DND-41 (cell line): ENCODE results near the gene HCRTR1.

Experiments
- ATAC-seq: fragments of 200-7000 bp; cut with Tn5 transposase; 3 replicates; pipeline ENCODE4 v1.9.1; 2021; ENCODE audit warnings: low read depth; ENCODE audit not compliant: insufficient read depth
- DNase-seq: peaks from one replicate; pipeline ENCODE4 v3.0.0-alpha.2; 2020
- H2AFZ ChIP-seq: 2 replicates; pipeline ENCODE4 v1.6.0; 2012; ENCODE audit warnings: low read depth, low read length
- H3K27ac ChIP-seq: 2 replicates; pipeline ENCODE4 v1.5.1; 2012; ENCODE audit warnings: low read length, inconsistent platforms
- H3K27me3 ChIP-seq: fragments of 200-600 bp; sonication (generic); 2 replicates; pipeline ENCODE4 v1.6.0; 2012; ENCODE audit warnings: low read length, mild to moderate bottlenecking, inconsistent platforms; ENCODE audit not compliant: insufficient read depth, poor library complexity
- H3K36me3 ChIP-seq: 2 replicates; pipeline ENCODE4 v1.5.1; 2012; ENCODE audit warnings: low read length, inconsistent platforms; ENCODE audit not compliant: insufficient read depth
- H3K4me1 ChIP-seq: 2 replicates; pipeline ENCODE4 v1.5.1; 2012; ENCODE audit warnings: mild to moderate bottlenecking, low read length; ENCODE audit not compliant: insufficient read depth
- H3K4me2 ChIP-seq: 2 replicates; pipeline ENCODE4 v1.6.0; 2012; ENCODE audit warnings: mild to moderate bottlenecking, moderate library complexity, low read length, inconsistent platforms; ENCODE audit not compliant: insufficient read depth
- H3K4me3 ChIP-seq, 2 experiments: fragments of 200-600 bp in 1 of 2; shearing (Covaris generic) in 1 of 2; 2 replicates each; pipeline ENCODE4 v1.5.1; 2012 to 2016; ENCODE audit warnings: inconsistent platforms in 2 of 2, low read length in 2 of 2, mild to moderate bottlenecking in 2 of 2, low read depth in 1 of 2, moderate library complexity in 1 of 2
- H3K79me2 ChIP-seq: 2 replicates; pipeline ENCODE4 v1.6.0; 2012; ENCODE audit warnings: low read length, inconsistent platforms; ENCODE audit not compliant: insufficient read depth
- H3K9ac ChIP-seq: 2 replicates; pipeline ENCODE4 v1.6.0; 2012; ENCODE audit warnings: low read depth, mild to moderate bottlenecking, inconsistent platforms, low read length, moderate library complexity
- H3K9me3 ChIP-seq: 2 replicates; pipeline ENCODE4 v1.5.1; 2012; ENCODE audit warnings: low read length, moderate library complexity, mild to moderate bottlenecking, inconsistent platforms; ENCODE audit not compliant: insufficient read depth, severe bottlenecking
- H4K20me1 ChIP-seq: 2 replicates; pipeline ENCODE4 v1.6.0; 2012; ENCODE audit warnings: low read length; ENCODE audit not compliant: insufficient read depth
- EZH2 ChIP-seq: IDR thresholded peaks from 3 replicates; pipeline ENCODE4 v1.6.1; 2012; ENCODE audit warnings: borderline replicate concordance, low read depth, mild to moderate bottlenecking, moderate library complexity, low read length, inconsistent platforms; ENCODE audit not compliant: severe bottlenecking
- TF ChIP-seq, protein P1 (sequence below): IDR thresholded peaks from 2 replicates; pipeline ENCODE4 v1.5.1; 2012; ENCODE audit warnings: borderline replicate concordance, low read length, moderate library complexity, mild to moderate bottlenecking; ENCODE audit not compliant: poor library complexity, severe bottlenecking; ENCODE audit errors: extremely low read depth

HCRTR1 gene

GRCh38 chr1:31640964-31641363 lies 23.5 kb downstream of the HCRTR1 start:
- Histone ChIP-seq H3K4me2 (no peak overlapping the region), H3K4me3 (no peak overlapping the region), H3K9ac (no peak overlapping the region), H3K9me3 (no peaks in the 10 kb centered on the region), H3K27ac (no peak overlapping the region), H3K36me3 (no peaks in the 10 kb centered on the region; the same call in 1 of the 2 replicates), H3K4me1 (peaks cover 39% of the 10 kb centered on the region), H3K27me3 (no peaks in the 10 kb centered on the region), H3K79me2 (peaks cover 84% of the 10 kb centered on the region), H2AFZ (no peak overlapping the region), H4K20me1 (peaks cover 34% of the 10 kb centered on the region)
- DNase-seq (no peak), ATAC-seq (no peak)
- TF ChIP-seq EZH2: no peak
- TF ChIP-seq, protein P1, sequence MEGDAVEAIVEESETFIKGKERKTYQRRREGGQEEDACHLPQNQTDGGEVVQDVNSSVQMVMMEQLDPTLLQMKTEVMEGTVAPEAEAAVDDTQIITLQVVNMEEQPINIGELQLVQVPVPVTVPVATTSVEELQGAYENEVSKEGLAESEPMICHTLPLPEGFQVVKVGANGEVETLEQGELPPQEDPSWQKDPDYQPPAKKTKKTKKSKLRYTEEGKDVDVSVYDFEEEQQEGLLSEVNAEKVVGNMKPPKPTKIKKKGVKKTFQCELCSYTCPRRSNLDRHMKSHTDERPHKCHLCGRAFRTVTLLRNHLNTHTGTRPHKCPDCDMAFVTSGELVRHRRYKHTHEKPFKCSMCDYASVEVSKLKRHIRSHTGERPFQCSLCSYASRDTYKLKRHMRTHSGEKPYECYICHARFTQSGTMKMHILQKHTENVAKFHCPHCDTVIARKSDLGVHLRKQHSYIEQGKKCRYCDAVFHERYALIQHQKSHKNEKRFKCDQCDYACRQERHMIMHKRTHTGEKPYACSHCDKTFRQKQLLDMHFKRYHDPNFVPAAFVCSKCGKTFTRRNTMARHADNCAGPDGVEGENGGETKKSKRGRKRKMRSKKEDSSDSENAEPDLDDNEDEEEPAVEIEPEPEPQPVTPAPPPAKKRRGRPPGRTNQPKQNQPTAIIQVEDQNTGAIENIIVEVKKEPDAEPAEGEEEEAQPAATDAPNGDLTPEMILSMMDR: no peak

DNA sequence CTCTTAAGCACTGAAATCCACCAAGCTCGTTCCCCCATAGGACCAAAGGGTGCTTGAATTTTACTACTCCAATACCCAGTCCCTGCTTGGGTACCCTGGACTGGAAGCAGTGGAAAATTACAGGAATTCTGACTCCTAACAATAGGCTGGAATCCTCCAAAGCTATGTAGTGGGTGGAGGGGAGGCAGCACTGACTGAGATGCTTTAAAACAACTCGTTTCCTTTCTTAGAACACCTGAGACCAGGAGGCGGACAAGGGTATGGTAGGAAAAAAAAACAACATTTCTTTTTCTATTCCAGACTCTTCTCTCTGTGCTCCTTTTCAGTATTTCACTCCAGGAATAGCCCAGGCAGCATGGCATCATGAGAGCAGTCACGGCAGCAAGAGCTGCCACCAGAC lies 24.9 kb downstream of the HCRTR1 start:
- H3K4me2 ChIP-seq: no peak overlapping the region

DNA sequence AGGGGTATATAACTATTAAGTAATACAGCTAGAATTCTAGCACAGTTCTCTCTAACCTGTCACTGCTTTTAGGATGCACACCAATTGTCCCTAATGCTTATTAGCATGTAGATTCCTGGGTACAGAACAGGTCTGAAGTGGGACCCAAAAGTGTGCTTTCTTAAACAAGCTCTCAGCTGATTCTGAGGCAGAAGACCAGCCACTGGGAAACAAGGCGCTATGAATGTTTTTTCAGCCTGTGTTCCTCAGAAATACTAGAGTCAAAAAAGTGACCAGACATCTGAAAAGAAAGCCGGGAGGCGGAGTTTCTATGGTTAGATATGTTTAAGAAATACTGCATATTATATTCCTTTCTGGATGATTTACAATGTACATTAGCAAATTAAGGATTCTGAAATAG lies 25.4 kb downstream of the HCRTR1 start:
- Histone ChIP-seq H3K79me2 (peaks cover 65% of the 10 kb centered on the region), H2AFZ (no peak overlapping the region), H3K27me3 (no peaks in the 10 kb centered on the region), H3K4me1 (peaks cover 41% of the 10 kb centered on the region), H3K9ac (no peak overlapping the region), H3K4me2 (peak overlapping the region; percentile 95; the same call in 1 of the 2 replicates), H3K27ac (no peak overlapping the region), H4K20me1 (peaks cover 21% of the 10 kb centered on the region), H3K36me3 (no peaks in the 10 kb centered on the region; the same call in 1 of the 2 replicates), H3K9me3 (no peaks in the 10 kb centered on the region), H3K4me3 (no peak overlapping the region)
- no peak for ATAC-seq
- TF ChIP-seq, protein P1: no peak
- TF ChIP-seq EZH2: no peak
- DNase-seq: no peak

More for the DNA sequence above, 24.9 kb downstream of the HCRTR1 start:
- no peak overlapping the region for H3K27ac ChIP-seq
- no peak overlapping the region for H3K9ac ChIP-seq
- no peak for TF ChIP-seq EZH2
- TF ChIP-seq, protein P1: no peak
- no peak overlapping the region for H2AFZ ChIP-seq
- DNase-seq (no peak), ATAC-seq (no peak)
- no peaks in the 10 kb centered on the region for H3K27me3 ChIP-seq
- no peaks in the 10 kb centered on the region; the same call in 1 of the 2 replicates for H3K36me3 ChIP-seq
- peaks cover 41% of the 10 kb centered on the region for H3K4me1 ChIP-seq
- peaks cover 25% of the 10 kb centered on the region for H4K20me1 ChIP-seq
- peaks cover 70% of the 10 kb centered on the region for H3K79me2 ChIP-seq
- no peaks in the 10 kb centered on the region for H3K9me3 ChIP-seq
- no peak overlapping the region for H3K4me3 ChIP-seq
